ENCODE results near the gene GRM4.
"Not testable (repeated sequence)": the region's sequence is repeated elsewhere in the genome, so short reads cannot be mapped to it uniquely, and the experiment has no call there.

GRM4 gene

GRCh38 chr6:34017106-34017805 is 128.6 kb downstream of the GRM4 start:
- TF ChIP-seq CTCF (conservative IDR thresholded peaks at IDR 0.05): no peak
- H3K27ac ChIP-seq: no peak overlapping the region

- not testable (repeated sequence) for H3K27ac ChIP-seq
Observed at GRCh38 chr6:34016573-34016972, 129.3 kb downstream of the GRM4 start.

GRCh38 chr6:34015586-34015985 is 130.3 kb downstream of the GRM4 start:
- H3K27ac ChIP-seq: no peak overlapping the region
- TF ChIP-seq CTCF (conservative IDR thresholded peaks at IDR 0.05): no peak

- TF ChIP-seq CTCF (conservative IDR thresholded peaks at IDR 0.05): no peak
- H3K27ac ChIP-seq: no peak overlapping the region
Observed at GRCh38 chr6:34011264-34011663, 134.6 kb downstream of the GRM4 start.

- no peak overlapping the region for H3K27ac ChIP-seq
- TF ChIP-seq CTCF (conservative IDR thresholded peaks at IDR 0.05): no peak
Observed at GRCh38 chr6:34005901-34006531, 139.9 kb downstream of the GRM4 start.

- TF ChIP-seq CTCF (conservative IDR thresholded peaks at IDR 0.05): peak; percentile 9; the same call in 1 of the 2 replicates
- peak overlapping the region; percentile 42 for H3K27ac ChIP-seq
Observed at GRCh38 chr6:34004706-34005105, 141.2 kb downstream of the GRM4 start.

GRCh38 chr6:34003962-34004361 is 141.9 kb downstream of the GRM4 start:
- peak overlapping the region; percentile 42; the same call in 1 of the 2 replicates for H3K27ac ChIP-seq
- TF ChIP-seq CTCF (conservative IDR thresholded peaks at IDR 0.05): no peak
